Upper lobe of right lung (tissue), 1 donor: Measurements from ENCODE around the gene SMARCC1. TPM values are rescaled to one million over a fixed set of nuclear protein-coding genes. Genes with fewer than 3 reads are reported as not detected.

ENCODE experiments used
- ATAC-seq: fragments of 200-7000 bp; cut with Tn5 transposase; one replicate; pipeline ENCODE4 v1.9.1; 2020; ENCODE audit warnings: mild to moderate bottlenecking, moderate library complexity
- DNase-seq: peaks from one replicate; pipeline ENCODE4 v3.0.0-alpha.2; 2020
- H3K27ac ChIP-seq: fragments of 200-600 bp; one replicate; pipeline ENCODE4 v1.8.0; 2022
- H3K27me3 ChIP-seq: fragments of 200-600 bp; one replicate; pipeline ENCODE4 v1.8.0; 2022; ENCODE audit warnings: mild to moderate bottlenecking
- H3K36me3 ChIP-seq: fragments of 200-600 bp; one replicate; pipeline ENCODE4 v1.8.0; 2022
- H3K4me1 ChIP-seq: fragments of 200-600 bp; one replicate; pipeline ENCODE4 v1.8.0; 2022
- H3K4me3 ChIP-seq: fragments of 200-600 bp; one replicate; pipeline ENCODE4 v1.8.0; 2022; ENCODE audit warnings: mild to moderate bottlenecking
- H3K9me3 ChIP-seq: fragments of 200-600 bp; one replicate; pipeline ENCODE4 v1.8.0; 2022
- intact Hi-C: fragments of 100-400 bp; cut with DNase I; formaldehyde crosslinking; loops from one replicate; pipeline ENCODE4 v1.11.0; 2022
- total RNA-seq: library from RNA; stranded (reverse); fragmentation: NEBNext Ultra II Directional; extraction: Animal tissue kit (Norgen Biotek cat#: 25700); gene quantifications from one replicate; pipeline ENCODE4 v1.2.1, GENCODE V29; 2021
- TF ChIP-seq, protein P1 (sequence below): fragments of 200-600 bp; IDR thresholded peaks from one replicate; pipeline ENCODE4 v1.8.0; 2022; ENCODE audit warnings: antibody characterized with exemption
- donor health status: DM: no; HTN: yes; CAD: no; lungs with severe emphysema.

SMARCC1 gene
- total RNA-seq, 1 donor from 2014 or later, result 67.9 TPM

GRCh38 chr3:47813551-47814177 is 32.0 kb upstream of the SMARCC1 start:
- TF ChIP-seq, protein P1, sequence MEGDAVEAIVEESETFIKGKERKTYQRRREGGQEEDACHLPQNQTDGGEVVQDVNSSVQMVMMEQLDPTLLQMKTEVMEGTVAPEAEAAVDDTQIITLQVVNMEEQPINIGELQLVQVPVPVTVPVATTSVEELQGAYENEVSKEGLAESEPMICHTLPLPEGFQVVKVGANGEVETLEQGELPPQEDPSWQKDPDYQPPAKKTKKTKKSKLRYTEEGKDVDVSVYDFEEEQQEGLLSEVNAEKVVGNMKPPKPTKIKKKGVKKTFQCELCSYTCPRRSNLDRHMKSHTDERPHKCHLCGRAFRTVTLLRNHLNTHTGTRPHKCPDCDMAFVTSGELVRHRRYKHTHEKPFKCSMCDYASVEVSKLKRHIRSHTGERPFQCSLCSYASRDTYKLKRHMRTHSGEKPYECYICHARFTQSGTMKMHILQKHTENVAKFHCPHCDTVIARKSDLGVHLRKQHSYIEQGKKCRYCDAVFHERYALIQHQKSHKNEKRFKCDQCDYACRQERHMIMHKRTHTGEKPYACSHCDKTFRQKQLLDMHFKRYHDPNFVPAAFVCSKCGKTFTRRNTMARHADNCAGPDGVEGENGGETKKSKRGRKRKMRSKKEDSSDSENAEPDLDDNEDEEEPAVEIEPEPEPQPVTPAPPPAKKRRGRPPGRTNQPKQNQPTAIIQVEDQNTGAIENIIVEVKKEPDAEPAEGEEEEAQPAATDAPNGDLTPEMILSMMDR, result no peak
- Histone ChIP-seq H3K27ac (no peak overlapping the region), H3K36me3 (peaks cover 49% of the 10 kb centered on the region), H3K27me3 (no peaks in the 10 kb centered on the region), H3K4me3 (no peak overlapping the region), H3K4me1 (no peaks in the 10 kb centered on the region), H3K9me3 (no peaks in the 10 kb centered on the region)
- no peak for ATAC-seq
- no peak for DNase-seq
- intact Hi-C loops, result no loop called here

- intact Hi-C loops, result no loop called here
- no peak for DNase-seq
- no peaks in the 10 kb centered on the region for H3K27me3 ChIP-seq
These were observed 22.9 kb upstream of the SMARCC1 start for GRCh38 chr3:47804577-47804976.

DNA sequence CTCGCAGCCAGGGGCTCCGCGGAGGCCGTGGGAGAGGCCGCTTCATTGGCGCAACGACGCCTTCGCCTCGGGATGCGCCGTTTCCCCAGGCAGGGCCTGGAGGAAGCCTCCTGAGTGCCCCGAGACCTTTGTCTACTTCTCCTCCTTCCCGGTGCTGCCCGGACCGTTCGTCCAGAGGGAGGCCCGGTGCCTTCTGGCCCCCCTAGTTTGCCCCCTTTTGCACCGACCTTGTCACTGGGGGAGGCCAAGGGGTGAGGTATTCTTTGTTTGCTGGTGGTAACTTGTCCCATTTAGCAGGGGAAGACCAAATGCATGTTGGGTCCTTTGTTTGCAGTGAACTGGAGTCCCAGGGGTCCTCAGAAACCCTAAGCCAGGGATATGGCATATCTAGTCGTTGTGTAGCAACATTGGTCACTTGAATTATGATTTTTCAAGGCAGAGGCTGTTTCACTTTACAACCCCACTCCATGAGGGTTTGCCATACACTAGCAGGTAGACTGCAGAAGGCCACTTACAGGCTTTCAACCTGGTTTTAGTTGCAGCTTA is 21.9 kb upstream of the SMARCC1 start:
- intact Hi-C loops, result no loop called here
- H3K27ac ChIP-seq, result peak overlapping the region; percentile 96

More at GRCh38 chr3:47804577-47804976, 22.9 kb upstream of the SMARCC1 start:
- Histone ChIP-seq H3K36me3 (peaks cover 16% of the 10 kb centered on the region), H3K9me3 (no peaks in the 10 kb centered on the region), H3K4me1 (peaks cover 10% of the 10 kb centered on the region), H3K27ac (no peak overlapping the region), H3K4me3 (no peak overlapping the region)
- TF ChIP-seq, protein P1, result no peak
- ATAC-seq, result no peak

GRCh38 chr3:47802734-47803479 is 21.2 kb upstream of the SMARCC1 start, which contains the start of gene DHX30:
TSS of gene DHX30 (plus strand) at chr3:47803138. CDS start at chr3:47810684, 7,546 bp downstream.
- ATAC-seq (peak; percentile 96), DNase-seq (peak; percentile 96)
- H3K27me3 ChIP-seq, result no peaks in the 10 kb centered on the region
- H3K4me3 ChIP-seq, result peak within 1 kb of the TSS; percentile 90
- intact Hi-C loops, result no loop called here
- peaks cover 10% of the 10 kb centered on the region for H3K4me1 ChIP-seq
- no peaks in the 10 kb centered on the region for H3K9me3 ChIP-seq
- TF ChIP-seq, protein P1, result no peak
- peaks cover 4% of the 10 kb centered on the region for H3K36me3 ChIP-seq
- H3K27ac ChIP-seq, result peak within 1 kb of the TSS; percentile 96

More for the DNA sequence above, 21.9 kb upstream of the SMARCC1 start:
- Histone ChIP-seq H3K9me3 (no peaks in the 10 kb centered on the region), H3K27me3 (no peaks in the 10 kb centered on the region), H3K36me3 (peaks cover 8% of the 10 kb centered on the region), H3K4me1 (peaks cover 10% of the 10 kb centered on the region), H3K4me3 (peak overlapping the region; percentile 90)
- ATAC-seq (no peak), DNase-seq (no peak)
- TF ChIP-seq, protein P1, result no peak

- DNase-seq, result no peak
- H3K4me1 ChIP-seq, result peaks cover 10% of the 10 kb centered on the region
- H3K27ac ChIP-seq, result no peak overlapping the region
- intact Hi-C loops, result no loop called here
- no peak for ATAC-seq
- TF ChIP-seq, protein P1, result peak; percentile 21
- H3K27me3 ChIP-seq, result no peaks in the 10 kb centered on the region
- no peak overlapping the region for H3K4me3 ChIP-seq
- no peaks in the 10 kb centered on the region for H3K36me3 ChIP-seq
- no peaks in the 10 kb centered on the region for H3K9me3 ChIP-seq
These were observed 18.0 kb upstream of the SMARCC1 start for GRCh38 chr3:47799733-47800132.
